Fibroblast of villous mesenchyme (primary cell): ENCODE results near the gene STON2. TPM values are rescaled to one million over a fixed set of nuclear protein-coding genes. Genes with fewer than 3 reads are reported as not detected.

Experiments used
- DNase-seq: peaks from one replicate; pipeline ENCODE4 v3.0.0-alpha.2; 2010; ENCODE audit warnings: low read depth
- H3K4me3 ChIP-seq: 2 replicates; pipeline ENCODE4 v1.5.1; 2011; ENCODE audit warnings: low read depth, mild to moderate bottlenecking, low read length
- CTCF ChIP-seq: IDR thresholded peaks from 2 replicates; pipeline ENCODE4 v1.5.1; 2012; ENCODE audit warnings: low read depth, mild to moderate bottlenecking, low read length; ENCODE audit not compliant: insufficient read depth
- total RNA-seq: library from RNA; depleted of rRNA; stranded (reverse); fragments of >200 nt; gene quantifications from 2 replicates; pipeline ENCODE4 v1.2.3, GENCODE V29; 2012

The STON2 gene
- total RNA-seq, 1 donor: not detected

- TF ChIP-seq CTCF: no peak
- no peak overlapping the region for H3K4me3 ChIP-seq
- DNase-seq: no peak
Measured at GRCh38 chr14:81348061-81348460, 52.1 kb downstream of the STON2 start.

DNA sequence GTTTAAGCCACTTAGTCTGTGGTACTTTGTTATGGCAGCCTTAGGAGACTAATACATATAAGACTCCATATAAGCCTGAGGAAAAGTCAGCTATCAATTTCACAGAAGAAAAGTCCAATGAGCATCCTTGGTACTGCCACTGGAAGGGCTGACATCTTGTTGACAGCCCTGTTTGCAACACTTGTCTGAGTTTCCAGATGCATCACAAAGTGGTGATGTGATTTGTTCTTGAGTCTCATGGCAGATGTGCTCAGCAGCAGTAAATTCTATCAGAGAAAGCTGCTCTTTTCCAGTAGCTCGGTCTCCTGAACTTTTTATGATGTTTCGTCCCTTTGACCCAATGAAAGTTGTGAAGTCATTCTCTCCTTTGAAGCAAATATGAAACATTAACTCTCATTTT lies 54.3 kb downstream of the STON2 start:
- no peak for DNase-seq
- no peak for TF ChIP-seq CTCF
- no peak overlapping the region for H3K4me3 ChIP-seq

GRCh38 chr14:81344481-81345160 lies 55.5 kb downstream of the STON2 start:
- DNase-seq: no peak
- H3K4me3 ChIP-seq: no peak overlapping the region
- no peak for TF ChIP-seq CTCF

GRCh38 chr14:81343701-81344100 lies 56.4 kb downstream of the STON2 start:
- H3K4me3 ChIP-seq: no peak overlapping the region
- TF ChIP-seq CTCF: no peak
- DNase-seq: no peak

GRCh38 chr14:81342850-81343580 lies 57.1 kb downstream of the STON2 start:
- TF ChIP-seq CTCF: no peak
- H3K4me3 ChIP-seq: no peak overlapping the region
- no peak for DNase-seq

GRCh38 chr14:81341781-81342180 lies 58.3 kb downstream of the STON2 start:
- H3K4me3 ChIP-seq: no peak overlapping the region
- DNase-seq: no peak
- no peak for TF ChIP-seq CTCF

GRCh38 chr14:81341370-81341769 lies 58.8 kb downstream of the STON2 start:
- DNase-seq: no peak
- no peak for TF ChIP-seq CTCF
- H3K4me3 ChIP-seq: no peak overlapping the region
